SK-N-MC (cell line): Measurements from ENCODE around the gene PHLDA1.

Source experiments
- EZH2 ChIP-seq: fragments of 200-600 bp; sonication (generic); IDR thresholded peaks from one replicate; pipeline ENCODE4 v1.6.1; 2017; ENCODE audit warnings: antibody characterized with exemption
- POLR2AphosphoS5 ChIP-seq: IDR thresholded peaks from 2 replicates; pipeline ENCODE4 v1.6.1; 2012; ENCODE audit warnings: mild to moderate bottlenecking, low read depth, low read length, borderline replicate concordance

DNA sequence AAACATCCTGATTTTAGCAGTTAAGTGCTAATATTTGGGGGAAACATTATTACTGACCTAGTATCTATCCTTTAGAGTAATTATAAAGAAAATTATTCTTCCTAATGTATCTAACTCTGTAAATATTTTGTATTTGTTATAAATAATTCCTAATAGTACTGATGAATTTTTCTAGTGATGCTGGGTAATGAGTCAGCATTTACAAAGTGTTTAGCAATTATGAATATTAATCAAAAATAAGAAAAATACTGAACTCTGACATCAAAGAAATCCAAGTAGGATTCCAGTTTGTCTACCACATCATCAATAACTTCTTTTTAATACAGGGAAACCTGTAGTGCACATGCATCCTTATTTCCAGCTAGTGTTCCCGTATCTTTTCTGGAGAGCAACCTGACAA is 43.9 kb upstream of the PHLDA1 start:
- TF ChIP-seq POLR2AphosphoS5: no peak
- TF ChIP-seq EZH2: no peak
